A549 (cell line): ENCODE results near the gene FCN1. TPM values are rescaled to one million over a fixed set of nuclear protein-coding genes. Genes with fewer than 3 reads are reported as not detected.

Experiments
- ATAC-seq, 2 experiments: fragments of 200-7000 bp in 1 of 2; fragments of >200 bp in 1 of 2; cut with Nextera tagmentation in 1 of 2; cut with Tn5 transposase in 1 of 2; 3 replicates each; pipeline versions ENCODE4 v1.8.0 to v1.9.1; 2018 to 2020; ENCODE audit warnings: mild to moderate bottlenecking in 1 of 2, moderate library complexity in 1 of 2
- CTCF ChIA-PET: fragments of 300-600 bp; sonication (Branson Sonifier 250); formaldehyde crosslinking; extraction: SDS; loops from one replicate; lab custom pipeline; 2021; ENCODE audit warnings: antibody characterized with exemption, inconsistent platforms; lab: Yijun Ruan, JAX
- POLR2A ChIA-PET: fragments of 350-600 bp; formaldehyde crosslinking; extraction: SDS; loops from one replicate; lab custom pipeline; 2021; ENCODE audit warnings: antibody characterized with exemption, inconsistent platforms; lab: Yijun Ruan, JAX
- DNase-seq, 2 experiments: peaks; one replicate each; pipeline versions ENCODE4 v3.0.0 to v3.0.0-alpha.2; 2011 to 2016; ENCODE audit warnings: low read depth in 1 of 2, low spot score in 1 of 2
- FAIRE-seq: peaks from 2 replicates; lab custom pipeline; 2011; peaks lifted over from hg19 to GRCh38; lab: Jason Lieb, UNC
- H3K27ac ChIP-seq, 2 experiments: fragments of >200 bp; sonication (Bioruptor Twin); formaldehyde crosslinking; 3 replicates each; pipeline ENCODE4 v1.5.1; 2016 to 2017
- H3K4me1 ChIP-seq: fragments of >200 bp; sonication (Bioruptor Twin); formaldehyde crosslinking; 3 replicates; pipeline ENCODE4 v1.6.1; 2016
- H3K4me2 ChIP-seq: fragments of >200 bp; sonication (Bioruptor Twin); formaldehyde crosslinking; 3 replicates; pipeline ENCODE4 v1.6.1; 2016
- H3K4me3 ChIP-seq: fragments of >200 bp; sonication (Bioruptor Twin); formaldehyde crosslinking; 3 replicates; pipeline ENCODE4 v1.5.1; 2016
- H3K9me3 ChIP-seq: fragments of >200 bp; sonication (Bioruptor Twin); formaldehyde crosslinking; 3 replicates; pipeline ENCODE4 v1.6.1; 2016
- CBX2 ChIP-seq: fragments of 200-600 bp; sonication (generic); IDR thresholded peaks from 2 replicates; pipeline ENCODE4 v1.6.1; 2016; ENCODE audit warnings: low read depth, mild to moderate bottlenecking, borderline replicate concordance
- CEBPB ChIP-seq, 2 experiments: fragments of >200 bp in 1 of 2; sonication (Bioruptor Twin) in 1 of 2; formaldehyde crosslinking in 1 of 2; IDR thresholded peaks; 2 replicates each; pipeline ENCODE4 v1.6.1; 2012 to 2016
- CHD4 ChIP-seq: fragments of 200-600 bp; sonication (generic); IDR thresholded peaks from 2 replicates; pipeline ENCODE4 v1.6.1; 2016; ENCODE audit warnings: antibody characterized with exemption, mild to moderate bottlenecking, borderline replicate concordance
- CTCF ChIP-seq: fragments of >200 bp; sonication (Bioruptor Twin); formaldehyde crosslinking; IDR thresholded peaks from 3 replicates; pipeline ENCODE4 v1.5.1; 2016
- E2F6 ChIP-seq: IDR thresholded peaks from 2 replicates; pipeline ENCODE4 v1.6.1; 2012; ENCODE audit warnings: low read depth, borderline replicate concordance
- EP300 ChIP-seq, 2 experiments: fragments of >200 bp; sonication (Bioruptor Twin); formaldehyde crosslinking; IDR thresholded peaks; 2 replicates in 1 of 2; 3 replicates in 1 of 2; pipeline ENCODE4 v1.6.1; 2016 to 2017
- FOXS1 ChIP-seq: fragments of 250-450 bp; sonication (Bioruptor Pico); IDR thresholded peaks from 2 replicates; pipeline ENCODE4 v1.5.0; 2020; ENCODE audit warnings: mild to moderate bottlenecking, moderate library complexity
- HES2 ChIP-seq: fragments of >200 bp; sonication (Bioruptor Twin); formaldehyde crosslinking; IDR thresholded peaks from 2 replicates; pipeline ENCODE4 v1.6.1; 2016
- JUN ChIP-seq, 2 experiments: fragments of >200 bp; sonication (Bioruptor Twin); formaldehyde crosslinking; IDR thresholded peaks; 2 replicates in 1 of 2; 3 replicates in 1 of 2; pipeline ENCODE4 v1.6.1; 2016 to 2017
- KDM5A ChIP-seq: fragments of 200-600 bp; sonication (generic); IDR thresholded peaks from 2 replicates; pipeline ENCODE4 v1.6.1; 2016; ENCODE audit warnings: antibody characterized with exemption, mild to moderate bottlenecking
- MAFK ChIP-seq: fragments of 450-650 bp; IDR thresholded peaks from 2 replicates; pipeline ENCODE4 v1.6.1; 2014; ENCODE audit not compliant: partially characterized antibody
- NPAS2 ChIP-seq: fragments of 250-450 bp; sonication (Bioruptor Pico); IDR thresholded peaks from 2 replicates; pipeline ENCODE4 v1.8.0; 2022; ENCODE audit warnings: mild to moderate bottlenecking, moderate library complexity, borderline replicate concordance
- NR3C1 ChIP-seq: fragments of >200 bp; sonication (Bioruptor Twin); formaldehyde crosslinking; IDR thresholded peaks from 3 replicates; pipeline ENCODE4 v1.6.1; 2017
- POLR2AphosphoS2 ChIP-seq: conservative IDR thresholded peaks from 2 replicates; pipeline ENCODE4 v1.6.1; 2012; ENCODE audit warnings: low read length, improper control_type of control experiment, inconsistent platforms
- RAD21 ChIP-seq, 2 experiments: fragments of >200 bp in 1 of 2; sonication (Bioruptor Twin) in 1 of 2; formaldehyde crosslinking in 1 of 2; IDR thresholded peaks in 1 of 2; conservative IDR thresholded peaks in 1 of 2; 2 replicates in 1 of 2; 3 replicates in 1 of 2; pipeline ENCODE4 v1.6.1; 2012 to 2018; ENCODE audit warnings: inconsistent platforms in 1 of 2
- RARB ChIP-seq: fragments of 250-450 bp; sonication (Bioruptor Pico); IDR thresholded peaks from 2 replicates; pipeline ENCODE4 v1.8.0; 2021; ENCODE audit warnings: mild to moderate bottlenecking, moderate library complexity
- SREBF2 ChIP-seq: fragments of 450-650 bp; IDR thresholded peaks from 2 replicates; pipeline ENCODE4 v1.6.1; 2014; ENCODE audit warnings: mild to moderate bottlenecking, moderate library complexity
- USF2 ChIP-seq: fragments of 450-650 bp; IDR thresholded peaks from 2 replicates; pipeline ENCODE4 v1.6.1; 2014; ENCODE audit warnings: antibody characterized with exemption
- ZC3H11A ChIP-seq: fragments of 450-650 bp; IDR thresholded peaks from 2 replicates; pipeline ENCODE4 v1.6.1; 2014; ENCODE audit warnings: antibody characterized with exemption, mild to moderate bottlenecking
- ZNF302 ChIP-seq: fragments of 250-450 bp; sonication (Bioruptor Pico); IDR thresholded peaks from 2 replicates; pipeline ENCODE4 v1.9.0; 2021; ENCODE audit warnings: inconsistent platforms, mild to moderate bottlenecking, moderate library complexity
- ZSCAN20 ChIP-seq: fragments of 250-450 bp; sonication (Bioruptor Pico); IDR thresholded peaks from 2 replicates; pipeline ENCODE4 v1.8.0; 2022; ENCODE audit warnings: mild to moderate bottlenecking, moderate library complexity
- WGBS: methylation state at CpG from one replicate; pipeline ENCODE4 v1.1.6; 2017; ENCODE audit errors: missing lambda C conversion rate; 5-methylcytosine and 5-hydroxymethylcytosine counted together
- polyA plus RNA-seq, 4 experiments: library from polyadenylated mRNA; depleted of rRNA in 3 of 4; stranded (reverse); fragments of >200 nt; fragmentation: RNase III in 1 of 4; extraction: RNeasy Plus Mini Kit Qiagen cat#74134 plus additional on column Dnase treatment in 1 of 4; gene quantifications; 2 replicates in 3 of 4; 3 replicates in 1 of 4; pipeline ENCODE4 v1.2.3, GENCODE V29; 2011 to 2017

The FCN1 gene
- polyA plus RNA-seq, 2 of the 4 experiments (the other 2 are of a cell fraction) = not detected

GRCh38 chr9:134871697-134872340 is 45.9 kb downstream of the FCN1 start:
- CTCF ChIA-PET = interaction anchor here (1.3 to 1.8 kb wide), 2 partner anchors 9 to 16 kb away, joined by 4 read pairs; partner anchors contain the start of gene FCN2
- no peak; a peak in 1 of 6 replicates for ATAC-seq

GRCh38 chr9:134870746-134871662 is 46.7 kb downstream of the FCN1 start:
- no peak overlapping the region for H3K4me3 ChIP-seq
- H3K4me1 ChIP-seq = no peaks in the 10 kb centered on the region
- 58% methylated on average over 29 of the region's 30 CpGs for WGBS
- ATAC-seq (no peak), DNase-seq (no peak), FAIRE-seq (no peak)
- no peak overlapping the region for H3K27ac ChIP-seq
- POLR2A ChIA-PET = no interaction called here
- no peak overlapping the region for H3K4me2 ChIP-seq
- TF ChIP-seq MAFK = no peak
- TF ChIP-seq USF2 = no peak
- TF ChIP-seq ZNF302 (CRISPR knock-in tag) = no peak
- CTCF ChIA-PET = interaction anchor here (1.3 to 1.8 kb wide), 2 partner anchors 10 to 15 kb away, joined by 4 read pairs; partner anchors contain the start of gene FCN2
- H3K9me3 ChIP-seq = no peaks in the 10 kb centered on the region

More at GRCh38 chr9:134871697-134872340, 45.9 kb downstream of the FCN1 start:
- Histone ChIP-seq H3K4me3 (no peak overlapping the region), H3K27ac (no peak overlapping the region)
- FAIRE-seq (no peak), DNase-seq (no peak)
- TF ChIP-seq EP300 (IDR thresholded peaks at IDR 0.05) = no peak
- TF ChIP-seq CEBPB (IDR thresholded peaks at IDR 0.05) = no peak
- TF ChIP-seq NR3C1 = no peak
- no peak for TF ChIP-seq FOXS1 (CRISPR knock-in tag)
- TF ChIP-seq RARB (CRISPR knock-in tag) = no peak
- TF ChIP-seq, all 56 proteins: peak for 0
- H3K9me3 ChIP-seq = no peaks in the 10 kb centered on the region
- 50% methylated on average over 16 of the region's 16 CpGs for WGBS
- H3K4me1 ChIP-seq = no peaks in the 10 kb centered on the region
- POLR2A ChIA-PET = no interaction called here
- H3K4me2 ChIP-seq = no peak overlapping the region

GRCh38 chr9:134870301-134870694 is 47.4 kb downstream of the FCN1 start:
- Histone ChIP-seq H3K4me2 (no peak overlapping the region), H3K9me3 (no peaks in the 10 kb centered on the region), H3K27ac (no peak overlapping the region), H3K4me3 (no peak overlapping the region), H3K4me1 (no peaks in the 10 kb centered on the region)
- ChIA-PET POLR2A (no interaction called here), CTCF (interaction anchor here (1.8 kb wide), 1 partner anchor 10 kb away, joined by 4 read pairs; the partner anchor contains the start of gene FCN2)
- ATAC-seq (no peak), FAIRE-seq (no peak), DNase-seq (no peak)
- no peak for TF ChIP-seq CHD4
- no peak for TF ChIP-seq ZSCAN20 (CRISPR knock-in tag)
- no peak for TF ChIP-seq E2F6
- no peak for TF ChIP-seq ZNF302 (CRISPR knock-in tag)
- no peak for TF ChIP-seq CBX2
- no peak for TF ChIP-seq HES2
- WGBS = 83% methylated on average over 2 of the region's 11 CpGs

- no peak; a peak in 1 of 6 replicates for ATAC-seq
- Histone ChIP-seq H3K4me1 (no peaks in the 10 kb centered on the region), H3K27ac (no peak overlapping the region), H3K4me2 (no peak overlapping the region), H3K9me3 (no peaks in the 10 kb centered on the region), H3K4me3 (no peak overlapping the region)
- ChIA-PET CTCF (no interaction called here), POLR2A (no interaction called here)
- FAIRE-seq = no peak
- 40% methylated on average over 12 of the region's 17 CpGs for WGBS
- no peak for DNase-seq
- TF ChIP-seq POLR2AphosphoS2 (no peak), RAD21 (conservative IDR thresholded peaks at IDR 0.05 in 1 of 2, IDR thresholded peaks at IDR 0.05 in 1 of 2) (no peak), HES2 (no peak), KDM5A (no peak), EP300 (IDR thresholded peaks at IDR 0.05) (no peak), NPAS2 (CRISPR knock-in tag) (no peak), JUN (IDR thresholded peaks at IDR 0.05) (no peak), CTCF (no peak), ZC3H11A (no peak), SREBF2 (no peak)
Observed at GRCh38 chr9:134869554-134870300, 48.0 kb downstream of the FCN1 start.
